Body of pancreas (tissue), 4 donors: ENCODE results near the gene RGS6.

Experiments
- POLR2A ChIP-seq, 3 donors: fragments of 450-650 bp; IDR thresholded peaks; one replicate each; pipeline ENCODE4 v1.6.1; 2016; ENCODE audit warnings: antibody characterized with exemption in 3 of 3, mild to moderate bottlenecking in 2 of 3
- TF ChIP-seq, protein P1 (sequence below), 7 experiments: fragments of 450-650 bp in 4 of 7; fragments of 200-600 bp in 3 of 7; sonication (generic) in 3 of 7; IDR thresholded peaks; one replicate each; pipeline ENCODE4 v1.5.1; 2016 to 2019; ENCODE audit warnings: antibody characterized with exemption in 7 of 7

GRCh38 chr14:72499746-72500145 lies 567.5 kb downstream of the RGS6 start:
- TF ChIP-seq, protein P1, sequence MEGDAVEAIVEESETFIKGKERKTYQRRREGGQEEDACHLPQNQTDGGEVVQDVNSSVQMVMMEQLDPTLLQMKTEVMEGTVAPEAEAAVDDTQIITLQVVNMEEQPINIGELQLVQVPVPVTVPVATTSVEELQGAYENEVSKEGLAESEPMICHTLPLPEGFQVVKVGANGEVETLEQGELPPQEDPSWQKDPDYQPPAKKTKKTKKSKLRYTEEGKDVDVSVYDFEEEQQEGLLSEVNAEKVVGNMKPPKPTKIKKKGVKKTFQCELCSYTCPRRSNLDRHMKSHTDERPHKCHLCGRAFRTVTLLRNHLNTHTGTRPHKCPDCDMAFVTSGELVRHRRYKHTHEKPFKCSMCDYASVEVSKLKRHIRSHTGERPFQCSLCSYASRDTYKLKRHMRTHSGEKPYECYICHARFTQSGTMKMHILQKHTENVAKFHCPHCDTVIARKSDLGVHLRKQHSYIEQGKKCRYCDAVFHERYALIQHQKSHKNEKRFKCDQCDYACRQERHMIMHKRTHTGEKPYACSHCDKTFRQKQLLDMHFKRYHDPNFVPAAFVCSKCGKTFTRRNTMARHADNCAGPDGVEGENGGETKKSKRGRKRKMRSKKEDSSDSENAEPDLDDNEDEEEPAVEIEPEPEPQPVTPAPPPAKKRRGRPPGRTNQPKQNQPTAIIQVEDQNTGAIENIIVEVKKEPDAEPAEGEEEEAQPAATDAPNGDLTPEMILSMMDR (IDR thresholded peaks at IDR 0.05) = no peak
- TF ChIP-seq POLR2A (IDR thresholded peaks at IDR 0.05) = no peak
